H9 (cell line): ENCODE data around the gene HAND1. TPM values are rescaled to one million over a fixed set of nuclear protein-coding genes. Genes with fewer than 3 reads are reported as not detected.

Experiments used
- DNase-seq: peaks from one replicate; pipeline ENCODE4 v3.0.0-alpha.2; 2017
- H2AFZ ChIP-seq: one replicate; pipeline ENCODE4 v1.6.1; 2013; ENCODE audit warnings: mild to moderate bottlenecking, low read length, control low read depth, moderate library complexity
- H2AK5ac ChIP-seq: 2 replicates; pipeline ENCODE4 v1.6.1; 2013; ENCODE audit warnings: low read length, control low read depth, mixed read lengths; ENCODE audit not compliant: insufficient read length
- H2BK120ac ChIP-seq: one replicate; pipeline ENCODE4 v1.6.1; 2013; ENCODE audit warnings: low read depth, mild to moderate bottlenecking, low read length, control low read depth, inconsistent platforms; ENCODE audit not compliant: poor library complexity, severe bottlenecking
- H2BK12ac ChIP-seq: 2 replicates; pipeline ENCODE4 v1.6.1; 2013; ENCODE audit warnings: low read length, control low read depth, mixed read lengths, low read depth; ENCODE audit not compliant: insufficient read length
- H2BK15ac ChIP-seq: 2 replicates; pipeline ENCODE4 v1.6.1; 2013; ENCODE audit warnings: low read depth, low read length, control low read depth
- H2BK20ac ChIP-seq: one replicate; pipeline ENCODE4 v1.6.1; 2013; ENCODE audit warnings: low read depth, mild to moderate bottlenecking, low read length, control low read depth, inconsistent platforms; ENCODE audit not compliant: poor library complexity, severe bottlenecking
- H2BK5ac ChIP-seq: 2 replicates; pipeline ENCODE4 v1.6.1; 2013; ENCODE audit warnings: low read length, control low read depth, mixed read lengths; ENCODE audit not compliant: insufficient read length
- H3K14ac ChIP-seq: 2 replicates; pipeline ENCODE4 v1.6.1; 2013; ENCODE audit warnings: low read length, control low read depth; ENCODE audit not compliant: insufficient read depth
- H3K18ac ChIP-seq: 2 replicates; pipeline ENCODE4 v1.6.1; 2013; ENCODE audit warnings: low read depth, mild to moderate bottlenecking, mixed read lengths, low read length, control low read depth; ENCODE audit not compliant: insufficient read length
- H3K23ac ChIP-seq: 2 replicates; pipeline ENCODE4 v1.6.1; 2013; ENCODE audit warnings: low read length, control low read depth, mixed read lengths, low read depth; ENCODE audit not compliant: insufficient read length
- H3K23me2 ChIP-seq: 2 replicates; pipeline ENCODE4 v1.6.1; 2013; ENCODE audit warnings: low read depth, mild to moderate bottlenecking, mixed read lengths, low read length, control low read depth; ENCODE audit not compliant: insufficient read length, poor library complexity, severe bottlenecking
- H3K27ac ChIP-seq: 2 replicates; pipeline ENCODE4 v1.5.1; 2013; ENCODE audit warnings: low read length, control low read depth, mixed read lengths, low read depth; ENCODE audit not compliant: insufficient read length
- H3K27me3 ChIP-seq: 2 replicates; pipeline ENCODE4 v1.6.1; 2013; ENCODE audit warnings: low read length, control low read depth, inconsistent platforms; ENCODE audit not compliant: insufficient read depth
- H3K4ac ChIP-seq: 2 replicates; pipeline ENCODE4 v1.6.1; 2013; ENCODE audit warnings: low read depth, mild to moderate bottlenecking, control low read depth, inconsistent platforms, low read length, moderate library complexity
- H3K4me1 ChIP-seq: 2 replicates; pipeline ENCODE4 v1.6.1; 2013; ENCODE audit warnings: low read length, control low read depth, inconsistent platforms; ENCODE audit not compliant: insufficient read depth
- H3K4me2 ChIP-seq: 2 replicates; pipeline ENCODE4 v1.6.1; 2013; ENCODE audit warnings: low read length, control low read depth, mixed read lengths; ENCODE audit not compliant: insufficient read length, insufficient read depth
- H3K56ac ChIP-seq: 2 replicates; pipeline ENCODE4 v1.6.1; 2013; ENCODE audit warnings: low read depth, mild to moderate bottlenecking, mixed read lengths, low read length, control low read depth; ENCODE audit not compliant: insufficient read length
- H3K79me1 ChIP-seq: 2 replicates; pipeline ENCODE4 v1.6.1; 2013; ENCODE audit warnings: low read depth, mild to moderate bottlenecking, moderate library complexity, low read length, control low read depth, inconsistent platforms; ENCODE audit not compliant: insufficient read depth, poor library complexity, severe bottlenecking
- H3K79me2 ChIP-seq: 2 replicates; pipeline ENCODE4 v1.6.1; 2013; ENCODE audit warnings: low read length, control low read depth, inconsistent platforms; ENCODE audit not compliant: insufficient read depth
- H3K9ac ChIP-seq: 2 replicates; pipeline ENCODE4 v1.6.1; 2013; ENCODE audit warnings: low read length, control low read depth, mixed read lengths; ENCODE audit not compliant: insufficient read length; ENCODE audit errors: extremely low read depth
- H3K9me3 ChIP-seq: one replicate; pipeline ENCODE4 v1.6.1; 2013; ENCODE audit warnings: low read depth, low read length, inconsistent platforms; ENCODE audit not compliant: control insufficient read depth
- H3T11ph ChIP-seq: one replicate; pipeline ENCODE4 v1.6.1; 2013; ENCODE audit warnings: mild to moderate bottlenecking, low read length, control low read depth, inconsistent platforms
- H4K20me1 ChIP-seq: one replicate; pipeline ENCODE4 v1.6.1; 2013; ENCODE audit not compliant: control insufficient read depth, insufficient read length, insufficient read depth
- H4K5ac ChIP-seq: 2 replicates; pipeline ENCODE4 v1.6.1; 2013; ENCODE audit warnings: low read depth, mild to moderate bottlenecking, mixed read lengths, low read length, control low read depth; ENCODE audit not compliant: insufficient read length
- H4K8ac ChIP-seq: replicated peaks from 2 replicates; pipeline ENCODE4 v1.6.1; 2013; ENCODE audit warnings: low read length, control low read depth, mixed read lengths, low read depth; ENCODE audit not compliant: insufficient read length
- H4K91ac ChIP-seq: 2 replicates; pipeline ENCODE4 v1.6.1; 2013; ENCODE audit warnings: low read depth, mild to moderate bottlenecking, moderate library complexity, mixed read lengths, low read length, control low read depth; ENCODE audit not compliant: insufficient read length
- H3K27ac Mint-ChIP-seq, 3 experiments: 2 replicates in 2 of 3; 3 replicates in 1 of 3; pipeline ENCODE4 v1.8.0; 2020 to 2021; ENCODE audit warnings: mixed read lengths in 3 of 3, mild to moderate bottlenecking in 1 of 3, moderate library complexity in 1 of 3
- H3K27me3 Mint-ChIP-seq: 2 replicates; pipeline ENCODE4 v1.8.0; 2021; ENCODE audit warnings: low read depth, mild to moderate bottlenecking, moderate library complexity, mixed read lengths
- H3K36me3 Mint-ChIP-seq, 3 experiments: 2 replicates in 2 of 3; 3 replicates in 1 of 3; pipeline ENCODE4 v1.8.0; 2020 to 2021; ENCODE audit warnings: low read depth in 3 of 3, mixed read lengths in 3 of 3; ENCODE audit not compliant: insufficient read depth in 1 of 3
- H3K4me1 Mint-ChIP-seq, 2 experiments: 2 replicates each; pipeline ENCODE4 v1.8.0; 2020; ENCODE audit warnings: mixed read lengths in 2 of 2
- H3K4me3 Mint-ChIP-seq, 2 experiments: 2 replicates in 1 of 2; 3 replicates in 1 of 2; pipeline ENCODE4 v1.8.0; 2020 to 2021; ENCODE audit warnings: mild to moderate bottlenecking in 2 of 2, mixed read lengths in 2 of 2, moderate library complexity in 1 of 2
- H3K9me3 Mint-ChIP-seq, 2 experiments: 2 replicates in 1 of 2; 3 replicates in 1 of 2; pipeline ENCODE4 v1.8.0; 2020; ENCODE audit warnings: mild to moderate bottlenecking in 2 of 2, mixed read lengths in 2 of 2, moderate library complexity in 1 of 2
- CTCF ChIP-seq: fragments of 200-600 bp; sonication (generic); conservative IDR thresholded peaks from 3 replicates; pipeline ENCODE4 v1.8.0; 2021; ENCODE audit warnings: antibody characterized with exemption, mild to moderate bottlenecking
- WGBS: extraction: QIAGEN DNeasy Blood & Tissue Kit; methylation state at CpG from one replicate; pipeline ENCODE4 v1.1.7; 2013; ENCODE audit warnings: missing lambda C conversion rate, low lambda C conversion rate, mixed read lengths; ENCODE audit not compliant: insufficient read length; ENCODE audit errors: extremely low coverage; 5-methylcytosine and 5-hydroxymethylcytosine counted together
- total RNA-seq: library from RNA; stranded (reverse); gene quantifications from 2 replicates; pipeline ENCODE4 v1.2.1, GENCODE V29; 2021

Gene HAND1
- total RNA-seq, 1 experiment from 2014 or later: not detected

GRCh38 chr5:154449786-154450185, 28.2 kb downstream of the HAND1 start:
- peaks cover 2 to 32% (median 19%) of the 10 kb centered on the region in 3 experiments; a peak in 6 of 7 replicates for H3K36me3 Mint-ChIP-seq
- Histone ChIP-seq H3K27ac (no peak overlapping the region), H2BK20ac (no peak overlapping the region), H3K23ac (no peak overlapping the region), H4K20me1 (no peaks in the 10 kb centered on the region), H3K27me3 (no peaks in the 10 kb centered on the region), H3K56ac (no peak overlapping the region), H4K91ac (no peak overlapping the region), H2BK12ac (no peak overlapping the region), H3K4me1 (no peaks in the 10 kb centered on the region), H2BK15ac (no peak overlapping the region), H3K14ac (no peak overlapping the region), H3K4me2 (no peak overlapping the region), H4K8ac (no peak overlapping the region), H3K18ac (no peak overlapping the region), H3K9ac (no peak overlapping the region), H2AK5ac (no peak overlapping the region), H3K23me2 (peaks cover 10% of the 10 kb centered on the region), H2AFZ (no peak overlapping the region), H3K4ac (no peak overlapping the region), H3T11ph (no peak overlapping the region), H4K5ac (no peak overlapping the region), H3K79me1 (peaks cover 3% of the 10 kb centered on the region), H2BK5ac (no peak overlapping the region), H3K79me2 (no peaks in the 10 kb centered on the region), H3K9me3 (no peaks in the 10 kb centered on the region), H2BK120ac (no peak overlapping the region)
- no peak for TF ChIP-seq CTCF
- no CpG with 5 or more reads among the region's 2 CpGs for whole genome bisulfite sequencing
- H3K27ac Mint-ChIP-seq: no peak overlapping the region
- DNase-seq: no peak
- H3K4me1 Mint-ChIP-seq: peaks cover 10 to 15% of the 10 kb centered on the region in 2 experiments
- peaks cover 3% of the 10 kb centered on the region; the same call in 1 of the 2 replicates for H3K27me3 Mint-ChIP-seq
- H3K4me3 Mint-ChIP-seq: no peak overlapping the region
- no peaks in the 10 kb centered on the region for H3K9me3 Mint-ChIP-seq
